Measurements from ENCODE around the gene RPL21.

- TF ChIP-seq GATA2 (IDR thresholded peaks at IDR 0.05; ENCODE audit: low read depth, low read length), result no peak
- no peak for TF ChIP-seq GATA3 (IDR thresholded peaks at IDR 0.05; ENCODE audit: low read depth, low read length)
Measured at GRCh38 chr13:27251166-27252091, at the start of gene RPL21.

All from SH-SY5Y (cell line).